Natural killer cell treated with Interleukin-12 subunit alpha and Interleukin-12 subunit beta and Interleukin-15 and Interleukin-18, amount 100 ng/mL, for 72 hours (primary cell): ENCODE measurements around the gene SBF1. TPM values are rescaled to one million over a fixed set of nuclear protein-coding genes. Genes with fewer than 3 reads are reported as not detected.

Source experiments
- ATAC-seq, 2 donors: fragments of 150-1000 bp; cut with Tn5 transposase in 1 of 2; sonication (Bioruptor Pico), chemical (Tn5 transposase) in 1 of 2; 2 replicates each; pipeline ENCODE4 v1.10.0; 2021
- DNase-seq: peaks from one replicate; pipeline ENCODE4 v3.0.0; 2022; ENCODE audit warnings: low spot score
- H3K27ac Mint-ChIP-seq, 2 donors: 1 replicate in 1 of 2; 2 replicates in 1 of 2; pipeline ENCODE4 v1.8.0; 2022; ENCODE audit warnings: mixed read lengths in 2 of 2, mild to moderate bottlenecking in 1 of 2, moderate library complexity in 1 of 2
- H3K27me3 Mint-ChIP-seq, 2 donors: 1 replicate in 1 of 2; 2 replicates in 1 of 2; pipeline ENCODE4 v1.8.0; 2022; ENCODE audit warnings: mixed read lengths in 2 of 2
- H3K36me3 Mint-ChIP-seq: one replicate; pipeline ENCODE4 v1.8.0; 2022; ENCODE audit warnings: mixed read lengths
- H3K4me1 Mint-ChIP-seq, 2 donors: 1 replicate in 1 of 2; 2 replicates in 1 of 2; pipeline ENCODE4 v1.8.0; 2022; ENCODE audit warnings: low read depth in 2 of 2, mixed read lengths in 2 of 2, mild to moderate bottlenecking in 1 of 2
- H3K4me3 Mint-ChIP-seq: one replicate; pipeline ENCODE4 v1.8.0; 2022; ENCODE audit warnings: mixed read lengths
- H3K9me3 Mint-ChIP-seq: 2 replicates; pipeline ENCODE4 v1.8.0; 2022; ENCODE audit warnings: mixed read lengths
- total RNA-seq, 2 donors: library from RNA; stranded (reverse); gene quantifications; one replicate each; pipeline ENCODE4 v1.2.3, GENCODE V29; 2022

Gene SBF1
- total RNA-seq, 2 donors from 2014 or later = 114 to 152 TPM

DNA sequence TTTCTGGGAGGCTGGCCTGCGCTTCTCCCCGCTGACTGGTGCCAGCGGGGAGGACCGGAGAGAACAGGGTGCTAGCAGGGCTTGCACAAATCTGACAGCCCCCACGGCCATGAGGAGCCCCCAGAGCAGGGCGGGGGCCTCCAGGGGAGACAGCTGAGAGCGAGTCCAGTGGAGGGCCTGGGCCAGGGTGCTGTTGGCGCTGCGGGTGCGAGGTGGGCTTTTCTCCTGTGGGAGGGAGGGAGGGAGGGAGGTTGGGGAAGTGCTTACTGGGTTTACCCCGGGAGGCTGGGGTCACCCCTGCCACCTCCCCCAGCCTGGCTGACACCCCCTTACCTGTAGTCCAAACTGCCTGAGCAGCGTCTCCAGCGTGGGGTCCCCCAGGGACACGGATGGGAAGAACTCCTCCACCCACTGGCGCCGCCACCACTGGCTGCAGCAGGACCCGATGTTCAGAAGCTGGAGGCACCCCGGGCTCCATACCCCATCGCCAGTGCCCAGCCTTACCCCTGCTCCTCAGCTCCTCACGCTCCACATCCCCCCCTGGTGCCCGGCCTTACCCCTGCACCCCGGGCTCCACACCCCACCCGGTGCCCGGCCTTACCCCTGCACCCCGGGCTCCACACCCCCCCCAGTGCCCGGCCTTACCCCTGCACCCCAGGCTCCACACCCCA is 28.8 kb upstream of the SBF1 start:
- Mint-ChIP-seq H3K9me3 (no peaks in the 10 kb centered on the region), H3K4me3 (no peak overlapping the region), H3K4me1 (peaks cover 1 to 10% of the 10 kb centered on the region in 2 donors), H3K36me3 (peaks cover under 1% of the 10 kb centered on the region), H3K27me3 (no peaks in the 10 kb centered on the region), H3K27ac (no peak overlapping the region)
- DNase-seq (no peak), ATAC-seq (no peak)

- Mint-ChIP-seq H3K36me3 (no peaks in the 10 kb centered on the region), H3K4me1 (peaks cover 0 to 8% of the 10 kb centered on the region in 2 donors), H3K27me3 (peaks cover 0 to under 1% of the 10 kb centered on the region in 2 donors), H3K9me3 (no peaks in the 10 kb centered on the region), H3K27ac (no peak overlapping the region), H3K4me3 (no peak overlapping the region)
- DNase-seq = no peak
- ATAC-seq = no peak
Measured at GRCh38 chr22:50502628-50503474, 28.0 kb upstream of the SBF1 start.

GRCh38 chr22:50502096-50502495 is 27.3 kb upstream of the SBF1 start:
- Mint-ChIP-seq H3K27ac (no peak overlapping the region), H3K36me3 (no peaks in the 10 kb centered on the region), H3K4me1 (peaks cover 0 to 6% of the 10 kb centered on the region in 2 donors), H3K27me3 (peaks cover 3% of the 10 kb centered on the region in 2 donors), H3K4me3 (no peak overlapping the region), H3K9me3 (no peaks in the 10 kb centered on the region)
- ATAC-seq = no peak
- no peak for DNase-seq

- DNase-seq (no peak), ATAC-seq (no peak)
- no peak overlapping the region for H3K4me3 Mint-ChIP-seq
- no peak overlapping the region for H3K27ac Mint-ChIP-seq
- peaks cover 6 to 7% of the 10 kb centered on the region in 2 donors for H3K27me3 Mint-ChIP-seq
- no peaks in the 10 kb centered on the region for H3K36me3 Mint-ChIP-seq
- H3K4me1 Mint-ChIP-seq = peaks cover 0 to 6% of the 10 kb centered on the region in 2 donors
- no peaks in the 10 kb centered on the region for H3K9me3 Mint-ChIP-seq
Measured at GRCh38 chr22:50500452-50500851, 25.6 kb upstream of the SBF1 start.

GRCh38 chr22:50498322-50498890 is 23.6 kb upstream of the SBF1 start:
- no peaks in the 10 kb centered on the region for H3K36me3 Mint-ChIP-seq
- peaks cover 6 to 7% of the 10 kb centered on the region in 2 donors for H3K27me3 Mint-ChIP-seq
- DNase-seq (no peak), ATAC-seq (peak; percentile 78 to 84)
- H3K4me1 Mint-ChIP-seq = peaks cover 0 to 6% of the 10 kb centered on the region in 2 donors
- H3K4me3 Mint-ChIP-seq = no peak overlapping the region
- H3K27ac Mint-ChIP-seq = no peak overlapping the region
- H3K9me3 Mint-ChIP-seq = no peaks in the 10 kb centered on the region

DNA sequence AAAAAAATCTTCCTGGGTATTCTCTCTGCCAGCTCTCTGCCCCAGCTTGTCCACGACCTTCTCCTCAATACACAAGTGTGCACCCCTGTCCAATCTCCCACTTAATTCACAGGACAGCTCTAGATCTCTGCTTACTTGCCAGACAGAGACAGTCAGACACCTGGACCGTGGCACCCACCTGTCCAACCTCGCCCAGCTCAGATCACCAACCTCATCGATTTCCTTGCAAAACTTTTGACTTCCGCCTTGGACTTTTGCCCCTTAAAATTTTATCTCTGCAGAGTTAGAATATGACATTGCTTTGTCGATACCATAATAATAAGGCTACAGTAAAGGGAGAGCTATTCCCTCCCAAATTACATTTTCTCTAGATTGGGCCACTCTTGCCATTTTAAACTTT is 22.3 kb upstream of the SBF1 start:
- Mint-ChIP-seq H3K36me3 (no peaks in the 10 kb centered on the region), H3K4me1 (peaks cover 0 to 6% of the 10 kb centered on the region in 2 donors), H3K27ac (no peak overlapping the region)

DNA sequence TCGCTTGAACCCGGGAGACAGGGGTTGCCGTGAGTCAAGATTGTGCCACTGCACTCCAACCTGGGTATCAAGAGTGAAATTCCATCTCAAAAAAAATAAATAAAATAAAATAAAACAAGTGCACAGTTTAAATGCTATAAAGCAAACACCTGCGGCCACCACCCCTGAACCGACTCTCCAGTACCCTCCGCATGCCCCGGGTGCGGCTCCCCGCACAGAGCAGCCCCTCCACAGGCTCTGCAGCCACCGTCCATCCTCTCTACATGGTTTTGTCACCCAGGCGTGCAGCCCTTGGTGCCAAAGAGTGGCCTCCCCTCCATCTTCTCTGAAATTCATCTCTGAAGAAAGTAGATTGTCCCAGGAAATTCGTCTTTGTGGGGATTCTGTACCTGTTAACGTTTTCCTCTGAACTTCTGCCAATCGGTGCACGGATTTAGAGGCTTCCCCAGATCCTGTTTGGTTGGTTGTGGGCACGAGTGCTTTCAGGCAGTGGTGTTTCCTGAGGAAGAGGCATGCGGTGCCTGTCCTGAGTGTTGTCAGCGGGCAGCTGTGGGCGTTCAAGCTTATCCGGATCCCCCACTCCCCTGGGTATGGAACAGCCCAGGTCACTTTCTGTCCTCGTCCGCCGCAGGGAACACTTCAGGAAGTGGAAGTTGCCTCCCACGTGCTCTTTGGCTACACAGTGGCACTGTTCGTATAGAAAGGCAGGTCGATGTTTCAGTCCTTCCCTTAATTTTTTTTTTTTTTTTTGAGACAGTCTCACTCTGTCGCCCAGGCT is 15.9 kb upstream of the SBF1 start:
- H3K27ac Mint-ChIP-seq = no peak overlapping the region
- H3K4me1 Mint-ChIP-seq = peaks cover 5 to 6% of the 10 kb centered on the region in 2 donors

More for the DNA sequence above, 22.3 kb upstream of the SBF1 start:
- Mint-ChIP-seq H3K27me3 (peaks cover 6 to 7% of the 10 kb centered on the region in 2 donors), H3K4me3 (no peak overlapping the region), H3K9me3 (no peaks in the 10 kb centered on the region)
- no peak for ATAC-seq
- DNase-seq = no peak

GRCh38 chr22:50489363-50490243 is 14.8 kb upstream of the SBF1 start:
- Mint-ChIP-seq H3K27me3 (peaks cover 0 to 4% of the 10 kb centered on the region in 2 donors), H3K9me3 (no peaks in the 10 kb centered on the region), H3K36me3 (no peaks in the 10 kb centered on the region), H3K4me1 (peaks cover 5 to 6% of the 10 kb centered on the region in 2 donors), H3K4me3 (no peak overlapping the region), H3K27ac (no peak overlapping the region)
- no peak for DNase-seq
- ATAC-seq = no peak

More for the DNA sequence above, 15.9 kb upstream of the SBF1 start:
- Mint-ChIP-seq H3K4me3 (no peak overlapping the region), H3K36me3 (no peaks in the 10 kb centered on the region), H3K27me3 (peaks cover 2 to 4% of the 10 kb centered on the region in 2 donors), H3K9me3 (no peaks in the 10 kb centered on the region)
- DNase-seq = no peak
- no peak for ATAC-seq

- peaks cover 0 to 4% of the 10 kb centered on the region in 2 donors for H3K27me3 Mint-ChIP-seq
- DNase-seq (no peak), ATAC-seq (no peak)
- H3K9me3 Mint-ChIP-seq = no peaks in the 10 kb centered on the region
- H3K36me3 Mint-ChIP-seq = no peaks in the 10 kb centered on the region
- H3K27ac Mint-ChIP-seq = no peak overlapping the region
- H3K4me3 Mint-ChIP-seq = no peak overlapping the region
- H3K4me1 Mint-ChIP-seq = peaks cover 5 to 6% of the 10 kb centered on the region in 2 donors
Measured at GRCh38 chr22:50488886-50489285, 14.1 kb upstream of the SBF1 start.

- H3K27me3 Mint-ChIP-seq = peaks cover 0 to 4% of the 10 kb centered on the region in 2 donors
- no peaks in the 10 kb centered on the region for H3K9me3 Mint-ChIP-seq
- peaks cover 5 to 6% of the 10 kb centered on the region in 2 donors for H3K4me1 Mint-ChIP-seq
- ATAC-seq = peak in 1 of 2 donors; percentile 11
- no peaks in the 10 kb centered on the region for H3K36me3 Mint-ChIP-seq
- no peak overlapping the region for H3K4me3 Mint-ChIP-seq
- no peak overlapping the region for H3K27ac Mint-ChIP-seq
- DNase-seq = no peak
Measured at GRCh38 chr22:50488006-50488677, 13.3 kb upstream of the SBF1 start.

- Mint-ChIP-seq H3K4me1 (peaks cover 5 to 6% of the 10 kb centered on the region in 2 donors), H3K36me3 (no peaks in the 10 kb centered on the region), H3K27ac (no peak overlapping the region), H3K27me3 (peaks cover 0 to 4% of the 10 kb centered on the region in 2 donors), H3K4me3 (no peak overlapping the region), H3K9me3 (no peaks in the 10 kb centered on the region)
- ATAC-seq (no peak), DNase-seq (no peak)
Measured at GRCh38 chr22:50487290-50488005, 12.6 kb upstream of the SBF1 start.
